IPS-18a (cell line): ENCODE results near the gene SESN1.

Experiments used
- H3K27ac ChIP-seq: one replicate; pipeline ENCODE4 v1.5.1; 2013; ENCODE audit warnings: low read length
- H3K27me3 ChIP-seq: one replicate; pipeline ENCODE4 v1.6.1; 2013; ENCODE audit warnings: mild to moderate bottlenecking, low read length; ENCODE audit not compliant: control insufficient read depth, insufficient read depth
- H3K36me3 ChIP-seq: one replicate; pipeline ENCODE4 v1.6.1; 2013; ENCODE audit warnings: low read depth, low read length; ENCODE audit not compliant: control insufficient read depth
- H3K4me1 ChIP-seq: one replicate; pipeline ENCODE4 v1.6.1; 2013; ENCODE audit warnings: low read depth, low read length; ENCODE audit not compliant: control insufficient read depth
- H3K4me3 ChIP-seq: one replicate; pipeline ENCODE4 v1.5.1; 2013; ENCODE audit warnings: low read length
- H3K9ac ChIP-seq: one replicate; pipeline ENCODE4 v1.6.1; 2013; ENCODE audit warnings: mild to moderate bottlenecking, low read length, moderate library complexity
- H3K9me3 ChIP-seq: one replicate; pipeline ENCODE4 v1.6.1; 2013; ENCODE audit warnings: low read depth, low read length; ENCODE audit not compliant: control insufficient read depth

Gene SESN1

GRCh38 chr6:109045493-109045892 lies 49.2 kb downstream of the SESN1 start:
- Histone ChIP-seq H3K4me3 (no peak overlapping the region), H3K36me3 (no peaks in the 10 kb centered on the region), H3K27ac (no peak overlapping the region), H3K9ac (no peak overlapping the region), H3K9me3 (no peaks in the 10 kb centered on the region), H3K4me1 (no peaks in the 10 kb centered on the region), H3K27me3 (no peaks in the 10 kb centered on the region)

- Histone ChIP-seq H3K27me3 (no peaks in the 10 kb centered on the region), H3K4me3 (no peak overlapping the region), H3K9me3 (no peaks in the 10 kb centered on the region), H3K27ac (no peak overlapping the region), H3K36me3 (no peaks in the 10 kb centered on the region), H3K9ac (no peak overlapping the region), H3K4me1 (no peaks in the 10 kb centered on the region)
These were observed 54.9 kb downstream of the SESN1 start for GRCh38 chr6:109039795-109040194.

- Histone ChIP-seq H3K27ac (no peak overlapping the region), H3K4me3 (no peak overlapping the region), H3K9me3 (no peaks in the 10 kb centered on the region), H3K4me1 (no peaks in the 10 kb centered on the region), H3K9ac (no peak overlapping the region), H3K36me3 (no peaks in the 10 kb centered on the region), H3K27me3 (no peaks in the 10 kb centered on the region)
These were observed 55.7 kb downstream of the SESN1 start for GRCh38 chr6:109038837-109039398.

- no peak overlapping the region for H3K4me3 ChIP-seq
- no peaks in the 10 kb centered on the region for H3K27me3 ChIP-seq
- H3K9ac ChIP-seq = no peak overlapping the region
- H3K36me3 ChIP-seq = no peaks in the 10 kb centered on the region
- no peaks in the 10 kb centered on the region for H3K4me1 ChIP-seq
- no peak overlapping the region for H3K27ac ChIP-seq
- no peaks in the 10 kb centered on the region for H3K9me3 ChIP-seq
These were observed 57.9 kb downstream of the SESN1 start for GRCh38 chr6:109036574-109037294.

GRCh38 chr6:109034526-109034925 lies 60.1 kb downstream of the SESN1 start:
- no peaks in the 10 kb centered on the region for H3K36me3 ChIP-seq
- no peak overlapping the region for H3K9ac ChIP-seq
- no peaks in the 10 kb centered on the region for H3K4me1 ChIP-seq
- no peak overlapping the region for H3K4me3 ChIP-seq
- no peaks in the 10 kb centered on the region for H3K27me3 ChIP-seq
- H3K27ac ChIP-seq = no peak overlapping the region
- no peaks in the 10 kb centered on the region for H3K9me3 ChIP-seq

- Histone ChIP-seq H3K27me3 (no peaks in the 10 kb centered on the region), H3K36me3 (no peaks in the 10 kb centered on the region), H3K9me3 (no peaks in the 10 kb centered on the region), H3K4me3 (no peak overlapping the region), H3K4me1 (no peaks in the 10 kb centered on the region), H3K9ac (no peak overlapping the region), H3K27ac (no peak overlapping the region)
These were observed 61.0 kb downstream of the SESN1 start for GRCh38 chr6:109033655-109034054.

GRCh38 chr6:109031416-109031815 lies 63.2 kb downstream of the SESN1 start:
- no peaks in the 10 kb centered on the region for H3K9me3 ChIP-seq
- no peaks in the 10 kb centered on the region for H3K27me3 ChIP-seq
- H3K4me1 ChIP-seq = no peaks in the 10 kb centered on the region
- H3K27ac ChIP-seq = no peak overlapping the region
- no peak overlapping the region for H3K9ac ChIP-seq
- H3K36me3 ChIP-seq = no peaks in the 10 kb centered on the region
- no peak overlapping the region for H3K4me3 ChIP-seq

- no peaks in the 10 kb centered on the region for H3K36me3 ChIP-seq
- no peaks in the 10 kb centered on the region for H3K27me3 ChIP-seq
- H3K9me3 ChIP-seq = no peaks in the 10 kb centered on the region
- no peak overlapping the region for H3K9ac ChIP-seq
- H3K4me3 ChIP-seq = no peak overlapping the region
- H3K4me1 ChIP-seq = no peaks in the 10 kb centered on the region
- H3K27ac ChIP-seq = no peak overlapping the region
These were observed 65.3 kb downstream of the SESN1 start for GRCh38 chr6:109029313-109029712.

- Histone ChIP-seq H3K4me1 (no peaks in the 10 kb centered on the region), H3K36me3 (no peaks in the 10 kb centered on the region), H3K9ac (no peak overlapping the region), H3K4me3 (no peak overlapping the region), H3K9me3 (no peaks in the 10 kb centered on the region), H3K27ac (no peak overlapping the region), H3K27me3 (no peaks in the 10 kb centered on the region)
These were observed 66.2 kb downstream of the SESN1 start for GRCh38 chr6:109028439-109028838.

GRCh38 chr6:109027964-109028363 lies 66.7 kb downstream of the SESN1 start:
- Histone ChIP-seq H3K36me3 (no peaks in the 10 kb centered on the region), H3K9me3 (no peaks in the 10 kb centered on the region), H3K4me3 (no peak overlapping the region), H3K4me1 (no peaks in the 10 kb centered on the region), H3K27ac (no peak overlapping the region), H3K27me3 (no peaks in the 10 kb centered on the region), H3K9ac (no peak overlapping the region)

GRCh38 chr6:109025639-109026038 lies 69.0 kb downstream of the SESN1 start:
- H3K4me1 ChIP-seq = no peaks in the 10 kb centered on the region
- no peak overlapping the region for H3K27ac ChIP-seq
- H3K4me3 ChIP-seq = no peak overlapping the region
- H3K27me3 ChIP-seq = no peaks in the 10 kb centered on the region
- H3K9me3 ChIP-seq = no peaks in the 10 kb centered on the region
- no peak overlapping the region for H3K9ac ChIP-seq
- H3K36me3 ChIP-seq = no peaks in the 10 kb centered on the region

GRCh38 chr6:109024784-109025183 lies 69.9 kb downstream of the SESN1 start:
- H3K9me3 ChIP-seq = no peaks in the 10 kb centered on the region
- H3K9ac ChIP-seq = no peak overlapping the region
- H3K27ac ChIP-seq = no peak overlapping the region
- H3K36me3 ChIP-seq = no peaks in the 10 kb centered on the region
- H3K4me1 ChIP-seq = peaks cover 3% of the 10 kb centered on the region
- no peak overlapping the region for H3K4me3 ChIP-seq
- H3K27me3 ChIP-seq = no peaks in the 10 kb centered on the region
